ENCODE results near the gene XPO5.
A peak's percentile ranks its signal among the peaks of the same experiment; 100 is the strongest.
"Not testable (repeated sequence)": the region's sequence is repeated elsewhere in the genome, so short reads cannot be mapped to it uniquely, and the experiment has no call there.

XPO5 gene

GRCh38 chr6:43575772-43576551, at the start of gene XPO5, which contains the start of gene POLH:
Gene XPO5 (minus strand): TSS chr6:43576038. CDS start chr6:43575864, 174 bp downstream.
Gene POLH (plus strand): TSS chr6:43576185. CDS start chr6:43582320, 6,135 bp downstream.
- peak; percentile 90 for DNase-seq

DNA sequence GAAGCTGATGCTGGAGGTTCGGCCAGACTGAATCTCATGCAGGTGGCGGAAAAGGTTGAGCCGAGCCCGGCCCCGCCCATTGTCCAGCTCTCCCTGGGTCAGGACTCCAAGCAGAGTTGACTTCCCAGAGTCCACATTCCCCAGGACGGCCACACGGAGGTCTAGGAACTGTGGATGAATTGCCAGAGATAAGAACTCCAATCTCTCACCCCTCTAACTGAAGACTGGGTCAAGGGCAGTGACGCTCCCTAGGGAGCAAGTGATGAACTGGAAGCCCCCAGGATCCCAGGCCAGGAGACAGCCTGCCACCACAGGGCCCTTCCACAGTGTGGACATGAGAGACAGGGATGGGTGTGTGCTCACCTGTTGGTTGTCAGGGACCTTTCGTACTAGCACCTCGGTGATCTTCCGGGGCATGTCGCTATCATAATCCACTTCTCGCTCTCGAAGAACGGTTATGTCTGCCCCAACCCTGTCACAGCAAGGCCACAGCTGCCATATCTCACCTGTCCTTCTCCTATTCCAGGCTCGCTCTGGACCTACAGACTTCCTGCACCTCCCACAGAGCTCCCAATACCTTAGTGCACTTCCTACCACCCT, 49.7 kb upstream of the XPO5 start:
- DNase-seq = no peak

GRCh38 chr6:43624786-43625288, 49.0 kb upstream of the XPO5 start:
- no peak for DNase-seq

DNA sequence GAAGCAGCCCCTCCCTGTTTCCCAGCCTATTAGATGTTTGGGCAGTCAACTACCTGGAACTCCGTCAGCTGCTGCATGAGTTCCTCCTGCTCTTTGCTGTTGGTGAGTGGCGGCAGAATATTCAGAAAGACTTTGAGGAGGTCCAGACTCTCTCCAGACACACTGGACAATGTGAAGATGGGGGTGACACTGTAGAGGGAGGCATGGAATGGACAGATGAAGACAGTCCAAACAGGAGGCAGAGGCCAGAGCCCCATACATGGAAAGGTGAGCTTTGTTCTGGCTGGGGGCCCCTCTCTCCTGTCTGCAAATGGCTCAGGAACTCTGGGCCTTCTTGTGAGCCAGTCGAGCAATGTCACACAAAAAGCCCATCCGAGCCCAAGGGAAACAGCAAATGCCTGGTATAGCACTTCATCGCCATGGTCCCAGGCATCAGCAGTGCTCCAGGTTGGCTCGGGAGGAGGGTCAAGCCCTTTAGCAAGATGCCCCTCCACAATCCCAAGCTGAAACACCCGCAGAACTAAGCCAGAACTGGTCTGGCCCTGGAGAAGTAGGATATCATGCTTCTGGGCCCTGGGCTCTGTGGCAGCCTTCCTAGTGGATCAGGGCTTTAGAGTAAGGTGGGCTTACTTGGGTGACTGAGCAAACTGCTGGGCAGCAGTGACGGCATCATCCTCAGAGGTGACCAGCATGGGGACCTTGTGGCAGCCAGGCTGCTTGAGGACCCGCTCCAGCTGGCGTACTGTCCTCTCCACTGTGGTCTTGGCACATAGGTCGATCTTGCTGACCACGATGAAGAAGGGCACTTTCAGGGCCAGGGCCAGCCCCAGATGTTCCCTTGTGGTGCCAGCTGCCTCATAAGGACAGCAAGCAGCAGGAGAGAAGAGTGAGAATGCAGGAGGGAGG, 48.3 kb upstream of the XPO5 start:
- no peak for DNase-seq

DNA sequence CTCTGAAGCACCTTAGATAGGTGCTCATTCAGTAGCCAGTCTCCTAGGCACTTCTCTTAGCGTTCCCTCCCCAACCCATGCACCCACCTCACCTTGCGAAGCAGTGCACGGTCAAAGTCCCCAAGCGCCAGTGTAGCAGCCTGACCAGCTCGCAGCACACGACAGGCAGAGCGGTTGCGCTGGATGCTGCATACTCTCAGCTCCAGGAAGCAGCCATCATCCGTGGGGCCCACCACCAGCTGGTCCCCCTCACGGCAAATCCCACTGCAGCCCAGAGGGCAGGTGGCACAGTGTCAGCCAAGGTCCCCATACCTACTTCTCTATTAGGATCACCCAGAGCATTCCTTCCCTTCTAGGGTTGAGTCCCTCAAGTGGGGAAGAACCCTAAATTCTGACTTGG, 46.7 kb upstream of the XPO5 start:
- no peak for DNase-seq

DNA sequence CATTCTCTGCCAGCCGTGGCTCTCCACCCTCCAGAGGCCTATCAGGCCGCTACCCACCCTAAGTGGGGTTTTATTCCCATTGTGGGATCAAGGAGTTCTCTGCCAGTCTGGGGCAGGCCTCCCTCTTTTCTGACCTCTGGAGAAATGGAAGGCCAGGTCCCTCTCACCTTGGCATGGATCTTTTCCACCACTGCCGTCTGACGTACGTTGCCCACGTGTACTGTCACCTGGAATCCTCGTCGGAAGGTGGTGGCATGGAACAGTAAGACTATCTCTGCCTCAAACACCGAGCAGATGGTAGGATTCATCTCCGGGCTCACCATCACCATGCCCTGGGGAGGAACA, 46.0 kb upstream of the XPO5 start:
- no peak for DNase-seq

DNA sequence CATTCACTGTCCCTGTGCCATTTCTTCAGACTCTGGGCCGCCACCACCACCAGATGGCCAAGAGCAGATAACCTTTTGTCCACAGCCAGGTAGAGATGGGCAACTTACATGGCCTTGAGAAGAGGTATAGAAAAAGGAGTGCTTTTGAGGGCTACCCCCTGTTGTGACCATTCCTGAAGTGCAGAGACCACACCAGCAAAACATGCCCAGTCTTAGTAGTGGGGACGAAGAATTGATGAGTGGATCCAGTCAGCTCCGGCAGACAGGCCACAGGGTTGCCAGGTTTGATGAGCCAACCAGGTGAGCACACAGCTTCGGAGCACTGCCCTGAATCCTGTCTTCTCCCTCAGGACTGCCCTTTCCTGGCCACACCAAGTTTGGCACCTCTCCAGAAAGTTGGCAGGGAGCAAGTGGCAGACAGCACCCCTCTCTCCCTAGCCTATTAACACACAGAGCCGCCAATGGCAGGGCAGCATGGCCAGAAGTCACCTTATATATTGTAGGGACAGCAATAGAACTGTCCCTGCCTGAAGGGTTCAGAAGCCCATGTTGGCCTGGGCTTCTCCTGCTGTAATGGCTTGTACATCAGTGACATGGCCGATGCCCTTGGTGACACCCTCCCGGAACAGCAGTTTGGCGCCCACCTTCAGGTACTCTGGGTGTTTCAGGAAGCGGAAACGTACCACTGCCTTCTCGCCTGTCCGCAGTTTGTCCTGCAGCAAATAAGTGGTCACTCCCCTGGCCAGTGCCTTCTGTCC, 45.4 kb upstream of the XPO5 start:
- DNase-seq = no peak

DNA sequence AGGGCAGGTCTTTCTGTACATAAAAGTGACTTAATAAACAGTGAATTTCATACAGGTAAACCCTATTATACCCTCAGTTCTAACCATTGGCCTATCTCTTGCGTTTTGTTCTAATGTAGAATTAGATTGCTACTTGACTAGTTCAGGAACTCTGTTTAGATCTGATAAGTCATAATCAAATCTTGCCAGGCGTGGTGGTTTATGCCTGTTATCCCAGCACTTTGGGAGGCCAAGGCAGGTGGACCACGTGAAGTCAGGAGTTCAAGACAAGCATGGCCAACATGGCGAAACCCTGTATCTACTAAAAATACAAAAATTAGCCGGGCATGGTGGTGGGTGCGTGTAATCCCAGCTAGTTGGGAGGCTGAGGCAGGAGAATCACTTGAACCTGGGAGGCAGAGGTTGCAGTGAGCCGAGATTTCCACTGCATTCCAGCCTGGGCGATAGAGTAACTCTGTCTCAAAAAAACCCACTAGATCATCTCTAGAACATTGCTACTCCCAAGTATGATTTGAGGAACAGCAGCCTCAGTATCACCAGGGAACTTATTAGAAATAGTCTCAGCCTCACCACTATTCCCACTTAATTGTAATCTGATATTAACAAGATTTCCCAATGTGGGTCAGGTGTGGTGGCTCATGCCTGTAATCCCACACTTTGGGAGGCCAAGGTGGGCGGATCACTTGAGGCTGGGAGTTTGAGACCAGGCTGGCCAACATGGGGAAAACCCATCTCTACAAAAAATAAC, 41.1 kb upstream of the XPO5 start:
- no peak for DNase-seq

DNA sequence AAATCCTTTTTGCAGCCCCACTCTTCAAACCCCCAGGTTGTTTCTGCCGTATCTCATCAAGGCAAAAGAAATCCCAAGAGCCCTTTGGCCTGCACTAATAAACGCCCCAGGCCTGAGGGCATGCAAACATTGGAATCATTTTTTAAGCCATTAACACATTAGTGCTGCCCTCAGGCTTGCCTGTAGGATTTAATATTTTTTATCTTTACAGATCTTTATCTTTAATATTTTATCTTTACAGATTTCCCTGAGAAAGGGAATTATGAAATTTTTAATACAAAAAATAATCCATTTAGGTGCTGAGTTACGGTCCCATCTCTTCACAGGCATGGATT, 38.5 kb upstream of the XPO5 start:
- no peak for DNase-seq

DNA sequence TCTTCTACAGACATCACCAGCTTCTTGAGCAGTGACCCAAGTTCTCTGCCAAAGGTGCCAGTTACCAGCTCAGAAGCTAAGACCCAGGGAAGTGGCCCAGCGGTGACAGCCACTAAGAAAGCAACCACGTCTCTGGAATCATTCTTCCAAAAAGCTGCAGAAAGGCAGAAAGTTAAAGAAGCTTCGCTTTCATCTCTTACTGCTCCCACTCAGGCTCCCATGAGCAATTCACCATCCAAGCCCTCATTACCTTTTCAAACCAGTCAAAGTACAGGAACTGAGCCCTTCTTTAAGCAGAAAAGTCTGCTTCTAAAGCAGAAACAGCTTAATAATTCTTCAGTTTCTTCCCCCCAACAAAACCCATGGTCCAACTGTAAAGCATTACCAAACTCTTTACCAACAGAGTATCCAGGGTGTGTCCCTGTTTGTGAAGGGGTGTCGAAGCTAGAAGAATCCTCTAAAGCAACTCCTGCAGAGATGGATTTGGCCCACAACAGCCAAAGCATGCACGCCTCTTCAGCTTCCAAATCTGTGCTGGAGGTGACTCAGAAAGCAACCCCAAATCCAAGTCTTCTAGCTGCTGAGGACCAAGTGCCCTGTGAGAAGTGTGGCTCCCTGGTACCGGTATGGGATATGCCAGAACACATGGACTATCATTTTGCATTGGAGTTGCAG, 38.0 kb upstream of the XPO5 start:
- no peak for DNase-seq

DNA sequence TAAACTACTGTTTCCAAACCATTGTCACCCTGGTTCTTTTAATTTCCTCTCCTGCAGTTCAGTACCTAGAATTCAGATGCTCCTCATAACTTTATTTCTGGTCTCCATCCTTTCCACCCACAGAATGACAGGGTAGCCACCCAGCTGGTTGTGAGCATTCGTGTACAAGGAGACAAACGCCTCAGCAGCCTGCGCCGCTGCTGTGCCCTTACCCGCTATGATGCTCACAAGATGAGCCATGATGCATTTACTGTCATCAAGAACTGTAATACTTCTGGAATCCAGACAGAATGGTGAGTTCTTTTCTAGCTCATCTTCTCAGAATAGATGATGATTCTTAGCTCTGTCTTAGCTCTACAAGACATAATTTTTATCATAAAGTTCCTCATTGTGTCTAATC, 34.6 kb upstream of the XPO5 start:
- DNase-seq = no peak

- DNase-seq = no peak
Measured at GRCh38 chr6:43609402-43609801, 33.6 kb upstream of the XPO5 start.

DNA sequence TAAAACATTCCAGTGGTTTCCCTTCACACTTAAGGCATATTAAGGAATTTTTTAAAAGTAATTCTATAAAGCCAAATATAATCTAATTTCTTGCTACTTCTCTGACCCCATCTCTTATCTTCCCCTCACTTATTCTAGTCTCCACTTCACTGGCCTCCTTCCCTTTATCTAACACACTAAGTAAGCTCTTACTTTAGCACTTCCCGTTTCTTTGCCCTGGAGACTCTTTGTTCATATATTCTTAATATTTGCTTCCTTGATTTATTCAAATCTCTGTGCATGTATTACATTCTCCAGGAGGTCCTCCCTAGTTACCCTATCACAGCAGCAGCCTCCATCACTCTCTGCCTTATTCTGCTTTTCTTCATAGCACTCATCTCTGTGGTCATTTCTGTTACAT, 33.0 kb upstream of the XPO5 start:
- DNase-seq = no peak

DNA sequence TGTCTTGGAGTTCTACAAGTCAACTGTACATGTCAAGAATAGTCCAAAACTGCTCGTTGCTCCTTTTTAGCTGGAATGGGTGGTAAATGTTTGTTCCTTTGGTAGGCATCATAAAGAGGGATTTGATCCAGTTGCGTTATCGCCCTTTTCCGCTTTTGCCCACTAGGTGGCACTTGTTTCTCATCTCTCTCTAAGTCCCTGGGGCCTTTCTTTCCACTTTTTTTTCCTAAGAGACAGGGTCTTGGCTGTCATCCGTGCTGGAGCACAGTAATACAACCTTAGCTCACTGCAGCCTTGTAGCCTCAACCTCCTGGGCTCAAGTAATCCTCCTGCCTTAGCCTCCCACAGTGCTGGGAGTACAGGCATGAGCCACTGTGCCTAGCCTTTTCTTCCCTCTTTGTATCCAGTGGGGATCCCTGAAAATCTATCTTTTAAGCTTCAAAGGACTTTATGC, 32.5 kb upstream of the XPO5 start:
- peak; percentile 50 for DNase-seq

DNA sequence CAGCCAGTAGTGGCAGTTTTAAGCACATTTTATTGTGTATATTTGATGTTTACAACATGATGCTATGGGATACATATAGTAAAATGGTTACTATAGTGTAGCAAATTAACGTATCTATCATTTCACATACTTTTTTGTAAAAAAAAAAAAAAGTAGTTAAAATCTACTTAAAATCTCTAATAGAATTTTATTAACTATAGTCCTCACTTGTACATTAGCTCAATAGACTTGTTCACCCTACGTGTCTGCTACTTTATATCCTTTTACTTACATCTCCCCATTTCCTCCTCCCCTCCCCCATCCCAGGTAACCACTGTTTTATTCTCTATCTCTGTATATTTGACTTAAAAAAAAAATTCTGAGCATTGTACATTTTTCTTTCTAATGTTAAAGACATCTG, 30.2 kb upstream of the XPO5 start:
- no peak for DNase-seq

DNA sequence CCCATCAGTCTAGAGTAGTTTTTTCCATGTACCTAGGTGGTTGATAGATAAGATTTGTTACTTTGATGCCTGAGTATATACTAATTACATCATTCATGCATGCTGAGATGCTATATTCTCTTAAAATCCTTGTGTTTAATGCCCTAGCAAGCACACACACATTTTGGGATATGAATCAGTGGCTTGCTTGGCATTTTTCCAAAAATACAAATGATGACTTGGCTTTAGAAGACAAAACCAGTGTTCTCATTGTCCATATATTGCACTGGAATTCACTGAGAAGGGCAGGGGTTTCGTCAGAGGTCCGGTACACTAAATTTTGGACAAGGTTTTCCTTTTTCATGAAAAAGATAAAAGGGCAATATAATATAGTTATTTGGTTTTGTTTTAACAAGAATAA, 28.3 kb upstream of the XPO5 start:
- DNase-seq = no peak

DNA sequence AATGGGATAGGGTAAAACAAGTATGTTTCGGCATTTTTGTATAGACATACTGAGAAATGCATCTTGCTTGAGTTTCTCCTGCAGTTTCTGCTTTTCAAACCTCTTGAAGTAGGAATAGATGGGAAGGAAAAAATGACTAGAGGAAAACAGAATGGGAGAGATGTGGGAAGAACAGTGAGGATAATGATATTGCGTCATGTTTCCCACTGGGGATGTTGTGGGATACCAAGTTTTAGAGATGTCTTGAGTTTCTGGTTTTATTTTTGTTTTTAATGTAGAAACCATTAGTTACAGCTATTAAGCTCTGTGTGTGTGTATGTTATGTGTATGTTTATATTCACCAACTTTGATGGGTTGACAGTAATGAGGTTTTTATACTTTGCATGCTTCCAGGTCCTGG, 24.8 kb upstream of the XPO5 start:
- no peak for DNase-seq

DNA sequence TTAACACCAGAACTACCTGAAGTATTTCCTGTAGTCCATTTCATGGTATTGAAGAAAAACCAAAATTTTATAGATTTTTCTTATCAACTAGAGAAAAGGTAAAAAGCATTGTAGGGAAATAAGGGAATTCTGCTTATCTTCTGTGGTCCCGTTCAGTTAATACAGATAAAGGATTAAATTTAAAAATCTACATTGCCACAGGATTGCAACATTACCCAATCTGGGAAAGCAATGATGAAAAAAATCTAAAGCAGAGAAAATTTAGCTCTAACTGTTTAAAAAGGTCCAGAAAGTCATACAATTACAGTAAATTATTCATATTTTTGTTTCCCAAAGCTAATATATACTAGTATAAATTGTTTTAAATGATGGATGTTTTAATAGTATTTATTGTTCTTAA, 18.1 kb upstream of the XPO5 start:
- no peak for DNase-seq

DNA sequence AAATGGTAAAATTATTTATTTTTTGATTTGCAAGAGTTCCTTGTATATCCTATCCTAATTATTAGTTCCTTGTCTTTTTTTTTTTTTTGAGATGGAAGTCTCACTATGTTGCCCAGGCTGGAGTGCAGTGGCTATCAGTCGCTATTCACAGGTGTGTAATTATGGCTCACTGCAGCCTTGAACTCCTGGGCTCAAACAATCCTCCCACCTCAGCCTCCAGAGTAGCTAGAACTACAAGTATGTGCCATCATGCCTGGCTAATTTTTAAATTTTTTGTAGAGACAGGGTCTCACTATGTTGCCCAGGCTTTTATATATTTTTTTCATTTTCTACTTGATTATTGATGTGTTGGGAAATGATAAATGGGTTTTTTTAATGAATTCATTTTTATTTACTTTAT, 13.7 kb upstream of the XPO5 start:
- not testable (repeated sequence) for DNase-seq

DNA sequence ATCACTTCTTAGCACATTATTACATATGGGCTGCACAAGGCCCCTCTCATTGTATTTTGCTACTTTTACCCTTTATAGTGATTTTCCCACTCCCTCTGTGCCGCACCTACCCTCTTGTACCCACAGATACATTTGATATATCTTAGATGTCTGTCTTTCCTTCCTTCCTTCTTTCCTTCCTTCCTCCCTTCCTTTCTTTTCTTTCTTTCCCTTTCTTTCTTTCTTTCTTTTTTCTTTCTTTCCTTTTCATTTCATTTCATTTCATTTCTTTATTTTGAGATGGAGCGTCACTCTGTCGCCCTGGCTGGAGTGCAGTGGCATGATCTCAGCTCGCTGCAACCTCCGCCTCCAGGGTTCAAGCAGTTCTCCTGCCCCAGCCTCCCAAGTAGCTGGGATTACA, 12.4 kb upstream of the XPO5 start:
- DNase-seq = no peak

DNA sequence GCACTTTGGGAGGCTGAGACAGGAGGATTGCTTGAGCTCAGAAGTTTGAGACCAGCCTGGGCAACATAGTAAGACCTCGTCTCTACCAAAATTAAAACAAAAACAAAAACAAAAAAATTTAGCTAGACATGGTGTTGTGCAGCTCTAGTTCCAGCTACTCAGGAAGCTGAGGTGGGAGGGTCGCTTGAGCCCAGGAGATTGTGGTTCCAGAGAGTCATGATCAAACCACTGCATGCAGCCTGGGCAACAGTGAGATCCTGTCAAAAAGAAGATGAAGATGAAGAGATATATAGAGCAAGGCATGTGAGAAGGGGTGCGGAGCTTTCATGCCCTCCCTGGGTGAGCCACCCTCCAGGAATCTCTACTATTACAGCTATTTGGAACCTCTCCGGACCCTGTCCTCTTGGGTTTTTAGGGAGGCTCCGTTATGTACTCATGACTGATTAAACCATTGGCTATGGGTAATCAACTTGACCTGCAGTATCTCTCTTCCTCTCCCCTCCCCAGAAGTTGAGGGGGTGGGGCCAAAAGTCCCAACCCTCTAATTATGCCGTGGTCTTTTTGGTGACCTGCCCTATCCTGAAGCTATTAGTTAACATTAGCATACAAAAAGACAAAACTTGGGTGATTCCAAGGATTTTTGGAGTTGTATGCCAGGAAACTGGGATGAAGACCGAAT, 9.2 kb upstream of the XPO5 start:
- no peak for DNase-seq
